Stimulated activated CD4-positive, alpha-beta T cell treated with anti-CD3 and anti-CD28 coated beads, Interleukin-1b, Interleukin-23, amount 100 ng/mL, for 1 hour (primary cell): ENCODE results near the gene ACTA2.
"Not testable (repeated sequence)": the region's sequence is repeated elsewhere in the genome, so short reads cannot be mapped to it uniquely, and the experiment has no call there.

Experiments used
- DNase-seq, 2 donors: peaks; one replicate each; pipeline ENCODE4 v3.0.0-alpha.2; 2020; ENCODE audit warnings: low read depth in 2 of 2

Gene ACTA2

DNA sequence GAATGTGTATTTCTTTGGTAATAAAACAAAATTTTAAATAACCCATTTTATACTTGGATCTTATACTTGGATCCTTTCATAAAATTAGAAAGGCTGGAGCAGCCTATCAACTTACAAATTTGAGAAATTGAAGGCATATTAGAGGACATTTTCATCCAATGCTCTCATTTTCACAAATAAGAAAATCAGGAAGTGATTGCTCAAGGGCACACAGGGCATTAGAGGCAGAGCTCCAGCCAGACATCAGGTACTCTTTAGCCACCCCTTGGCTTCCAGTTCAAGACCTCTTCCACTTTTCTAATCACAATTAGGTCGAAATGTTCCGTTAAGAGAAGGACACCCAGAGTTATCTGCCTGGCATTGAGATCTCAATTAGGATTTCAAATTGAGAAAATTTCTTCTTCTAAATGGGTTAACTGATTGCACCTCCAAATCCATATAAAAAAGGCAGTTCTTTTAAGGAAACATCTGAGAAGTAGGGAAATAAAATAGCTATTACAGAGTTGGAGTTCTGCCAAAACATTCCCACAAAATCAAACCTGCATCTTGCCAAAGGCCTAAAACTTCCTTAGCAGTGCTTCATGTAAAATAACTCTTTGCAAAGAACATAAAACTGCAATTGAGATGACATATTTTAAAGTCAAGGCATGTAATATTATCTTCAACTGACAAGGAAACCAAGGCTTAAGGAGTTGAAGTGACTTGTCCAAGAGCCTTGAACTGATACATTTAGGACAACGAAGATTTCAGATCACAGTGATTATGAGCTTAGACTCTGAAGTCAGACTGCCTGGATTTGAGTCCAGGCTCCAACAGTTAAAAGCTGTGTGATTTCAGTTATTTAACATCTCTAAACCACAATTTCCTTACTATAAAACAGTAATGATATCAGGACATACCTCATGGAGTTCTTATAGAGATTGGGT lies 2.4 kb downstream of the ACTA2 start:
- no peak for DNase-seq

- no peak for DNase-seq
Measured at GRCh38 chr10:88949051-88949450, 3.5 kb downstream of the ACTA2 start.

- DNase-seq, result no peak
Measured at GRCh38 chr10:88946965-88947590, 5.5 kb downstream of the ACTA2 start.

DNA sequence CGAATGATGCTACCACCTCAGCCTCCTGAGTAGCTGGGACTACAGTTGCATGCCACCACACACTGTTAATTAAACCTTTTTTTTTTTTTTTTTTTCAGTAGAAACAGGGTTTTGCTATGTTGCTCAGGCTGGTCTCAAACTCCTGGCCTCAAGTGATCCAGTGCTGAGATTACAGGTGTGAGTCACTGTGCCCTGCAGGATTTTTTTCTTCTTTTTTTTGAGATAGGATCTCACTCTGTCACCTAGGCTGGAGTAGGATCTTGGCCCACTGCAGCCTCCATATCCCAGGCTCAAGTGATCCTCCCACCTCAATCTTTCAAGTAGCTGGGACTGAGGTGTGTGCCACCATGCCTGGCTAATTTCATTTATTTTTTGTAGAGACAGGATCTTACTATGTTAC lies 6.4 kb downstream of the ACTA2 start:
- no peak for DNase-seq

- no peak for DNase-seq
Measured at GRCh38 chr10:88944813-88945212, 7.8 kb downstream of the ACTA2 start.

GRCh38 chr10:88943778-88944177 lies 8.8 kb downstream of the ACTA2 start:
- DNase-seq, result no peak

DNA sequence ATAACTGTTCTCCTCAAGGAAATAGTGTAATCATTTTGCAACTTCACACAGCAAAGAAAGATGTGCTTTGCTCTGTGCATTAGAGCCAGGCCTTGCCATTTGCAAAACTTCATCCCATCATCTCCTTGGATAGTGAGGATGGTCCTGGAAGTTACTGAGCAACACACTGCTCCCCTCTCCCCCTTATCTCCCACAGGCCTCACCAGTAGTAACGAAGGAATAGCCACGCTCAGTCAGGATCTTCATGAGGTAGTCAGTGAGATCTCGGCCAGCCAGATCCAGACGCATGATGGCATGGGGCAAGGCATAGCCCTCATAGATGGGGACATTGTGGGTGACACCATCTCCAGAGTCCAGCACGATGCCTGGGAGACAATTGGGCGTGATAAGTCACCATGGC lies 11.5 kb downstream of the ACTA2 start:
- DNase-seq, result no peak

- DNase-seq, result no peak
Measured at GRCh38 chr10:88938938-88939337, 13.6 kb downstream of the ACTA2 start.

DNA sequence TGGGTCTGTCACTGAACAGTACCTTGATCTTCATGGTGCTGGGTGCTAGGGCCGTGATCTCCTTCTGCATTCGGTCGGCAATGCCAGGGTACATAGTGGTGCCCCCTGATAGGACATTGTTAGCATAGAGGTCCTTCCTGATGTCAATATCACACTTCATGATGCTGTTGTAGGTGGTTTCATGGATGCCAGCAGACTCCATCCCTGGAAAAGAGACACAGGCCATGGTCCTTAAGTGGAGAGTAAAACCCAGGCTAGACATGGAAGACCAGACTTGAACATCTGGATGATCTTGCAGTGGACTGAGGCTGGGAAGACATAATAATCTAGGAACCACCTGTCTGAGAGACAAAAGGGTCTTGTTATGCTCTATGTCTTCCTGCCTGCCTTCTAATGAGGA lies 14.5 kb downstream of the ACTA2 start:
- no peak for DNase-seq

GRCh38 chr10:88936656-88937055 lies 15.9 kb downstream of the ACTA2 start:
- no peak for DNase-seq

DNA sequence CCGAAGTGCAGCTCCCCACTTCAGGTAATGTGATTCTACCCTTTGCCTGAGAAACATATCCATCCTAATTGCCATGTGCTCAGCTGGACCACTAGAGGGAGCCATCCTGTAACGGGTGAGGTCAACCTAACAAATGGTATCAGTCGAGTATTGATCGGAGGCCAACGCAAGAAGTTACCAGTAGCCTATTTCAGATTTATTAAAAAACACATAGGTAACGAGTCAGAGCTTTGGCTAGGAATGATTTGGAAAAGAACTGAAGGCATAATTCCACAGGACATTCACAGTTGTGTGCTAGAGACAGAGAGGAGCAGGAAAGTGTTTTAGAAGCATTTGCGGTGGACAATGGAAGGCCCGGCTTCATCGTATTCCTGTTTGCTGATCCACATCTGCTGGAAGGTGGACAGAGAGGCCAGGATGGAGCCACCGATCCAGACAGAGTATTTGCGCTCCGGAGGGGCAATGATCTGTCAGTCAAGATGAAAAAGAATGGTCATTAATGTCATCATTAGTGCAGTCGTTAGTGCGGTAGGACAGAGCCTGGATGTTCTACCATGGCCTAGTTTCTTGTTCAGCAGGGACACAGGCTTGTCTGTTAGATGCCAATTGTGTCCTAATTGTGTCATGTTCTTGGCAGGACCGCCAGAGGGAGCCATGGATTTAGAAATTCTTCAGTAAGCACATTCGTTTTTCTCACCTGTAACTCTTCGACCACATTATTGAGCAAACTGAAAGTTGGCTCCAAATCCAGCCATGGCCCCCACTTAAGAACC lies 17.5 kb downstream of the ACTA2 start:
- DNase-seq, result peak; percentile 40 to 41

DNA sequence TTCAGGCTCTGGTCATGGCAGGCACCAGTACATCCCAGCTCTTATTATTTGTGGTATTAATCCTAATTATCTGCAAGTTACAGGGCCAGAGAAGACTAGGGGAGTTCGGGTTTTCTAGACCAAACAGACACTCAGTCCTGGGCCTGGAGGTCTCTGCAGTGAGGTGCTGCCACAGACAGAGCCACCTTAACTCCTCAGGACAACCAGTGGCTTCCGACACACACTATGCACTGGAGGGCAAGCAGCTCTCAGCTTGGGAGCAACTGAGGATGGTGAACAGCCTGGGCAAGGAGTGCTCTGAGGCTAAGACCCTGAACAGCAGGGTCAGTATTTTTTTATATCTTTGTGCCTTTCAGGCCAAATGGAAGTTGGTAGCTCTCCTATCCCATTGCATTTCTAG lies 19.0 kb downstream of the ACTA2 start:
- no peak for DNase-seq

GRCh38 chr10:88932539-88933256 lies 19.9 kb downstream of the ACTA2 start:
- no peak for DNase-seq

- DNase-seq, result not testable (repeated sequence)
Measured at GRCh38 chr10:88932029-88932428, 20.5 kb downstream of the ACTA2 start.

GRCh38 chr10:88931548-88931947 lies 21.0 kb downstream of the ACTA2 start:
- no peak for DNase-seq

DNA sequence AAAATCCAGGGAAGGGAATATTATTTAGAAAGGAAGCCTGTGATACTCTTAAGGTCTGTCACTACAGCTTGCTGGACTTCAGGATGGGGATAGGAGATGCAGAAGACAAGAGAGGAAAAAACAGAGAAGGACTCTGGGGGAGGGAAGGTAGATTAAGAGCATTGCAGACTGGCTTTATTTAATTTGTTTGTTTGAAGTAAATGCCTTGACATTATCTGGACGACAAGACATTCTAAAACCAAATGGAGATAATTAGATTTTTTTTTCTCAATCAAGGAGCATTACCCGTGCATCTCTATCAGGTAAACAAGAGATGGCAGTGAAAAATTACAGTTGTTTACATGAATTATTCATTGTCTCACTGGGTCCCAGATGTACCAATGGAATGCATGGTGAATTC lies 24.3 kb downstream of the ACTA2 start:
- DNase-seq, result no peak

DNA sequence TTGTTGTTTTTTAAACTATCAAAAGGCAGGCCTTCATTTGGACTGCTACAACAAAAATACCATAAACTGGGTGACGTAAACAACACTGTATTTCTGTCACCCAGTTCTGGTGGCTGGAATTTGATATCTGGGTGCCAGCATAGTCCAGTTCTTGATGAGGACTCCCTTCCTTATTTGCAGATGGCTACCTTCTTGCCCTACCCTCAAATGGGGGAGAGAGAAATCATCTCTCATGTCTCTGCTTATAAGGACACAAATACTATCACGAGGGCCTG lies 25.2 kb downstream of the ACTA2 start:
- DNase-seq, result no peak

- no peak for DNase-seq
Measured at GRCh38 chr10:88926566-88927415, 25.8 kb downstream of the ACTA2 start.

DNA sequence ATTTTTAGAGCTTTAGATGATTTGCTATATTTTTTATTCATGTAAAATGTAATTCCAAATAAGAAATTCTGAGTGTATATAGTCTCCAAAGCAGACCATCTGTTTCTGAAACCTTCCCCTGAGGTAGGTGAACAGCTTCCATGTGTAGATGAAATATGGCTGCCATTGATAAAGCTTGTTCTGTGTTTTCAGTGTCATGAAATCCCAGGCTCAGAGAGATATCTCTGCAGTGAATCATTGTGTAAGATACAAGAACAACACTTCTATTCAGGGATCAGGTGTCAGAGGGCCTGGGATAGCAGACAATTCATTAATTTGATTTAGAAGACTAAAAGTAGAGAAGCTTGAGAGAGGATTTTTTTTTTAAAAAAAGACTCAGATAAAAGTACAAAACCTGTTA lies 29.1 kb downstream of the ACTA2 start:
- no peak for DNase-seq

- DNase-seq, result no peak
Measured at GRCh38 chr10:88922041-88922440, 30.5 kb downstream of the ACTA2 start.

DNA sequence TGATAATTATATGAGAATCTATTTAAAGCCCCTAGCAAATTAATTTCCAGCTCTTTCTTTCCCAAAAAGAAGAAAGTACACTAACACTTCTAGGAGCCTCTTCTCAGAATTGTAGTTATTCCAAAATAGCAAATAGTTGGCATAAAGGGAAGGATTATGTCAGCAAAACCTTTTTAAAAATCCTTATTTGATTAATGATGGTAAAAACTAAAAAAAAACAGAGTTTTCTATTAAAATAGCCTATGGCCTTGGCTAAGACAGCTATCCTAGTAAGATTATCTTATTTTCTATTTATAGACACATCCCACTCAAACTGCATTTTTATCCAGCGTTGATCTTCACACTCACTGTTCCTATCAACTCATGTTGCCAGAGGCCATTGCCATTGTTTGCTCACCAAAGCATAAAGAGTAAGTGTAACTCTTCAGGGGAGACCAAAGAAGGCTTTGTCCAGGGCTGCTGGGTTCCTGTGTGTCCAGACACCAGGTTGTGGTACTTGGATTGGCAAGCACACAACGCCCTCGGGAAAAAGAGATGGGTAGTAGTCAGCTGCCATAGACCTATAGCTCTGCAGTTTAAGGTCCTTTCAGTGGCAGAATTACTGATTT lies 31.5 kb downstream of the ACTA2 start:
- DNase-seq, result no peak
